Measurements from ENCODE around the gene WDR43.

WDR43 gene

DNA sequence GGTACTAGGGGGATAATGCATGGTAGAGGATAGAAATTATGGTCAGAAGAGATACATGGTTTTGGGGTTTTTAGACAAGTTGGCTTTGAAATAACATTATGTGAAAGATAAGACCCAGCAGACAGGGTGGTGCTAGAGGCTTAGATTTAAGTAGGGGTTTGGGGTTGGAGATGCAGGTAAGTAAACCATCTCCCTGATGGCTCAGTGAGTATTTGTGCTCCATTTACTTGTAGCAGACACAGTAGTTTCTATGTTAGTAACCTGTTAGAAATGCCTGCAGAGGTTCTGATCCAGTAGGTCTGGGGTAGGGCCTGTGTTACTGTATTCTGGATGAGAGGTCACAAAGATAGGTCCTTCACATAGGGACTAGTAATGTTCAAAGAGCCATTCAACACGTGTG lies 13.7 kb downstream of the WDR43 start:
- no peak for DNase-seq (ENCODE audit: low spot score)

DNA sequence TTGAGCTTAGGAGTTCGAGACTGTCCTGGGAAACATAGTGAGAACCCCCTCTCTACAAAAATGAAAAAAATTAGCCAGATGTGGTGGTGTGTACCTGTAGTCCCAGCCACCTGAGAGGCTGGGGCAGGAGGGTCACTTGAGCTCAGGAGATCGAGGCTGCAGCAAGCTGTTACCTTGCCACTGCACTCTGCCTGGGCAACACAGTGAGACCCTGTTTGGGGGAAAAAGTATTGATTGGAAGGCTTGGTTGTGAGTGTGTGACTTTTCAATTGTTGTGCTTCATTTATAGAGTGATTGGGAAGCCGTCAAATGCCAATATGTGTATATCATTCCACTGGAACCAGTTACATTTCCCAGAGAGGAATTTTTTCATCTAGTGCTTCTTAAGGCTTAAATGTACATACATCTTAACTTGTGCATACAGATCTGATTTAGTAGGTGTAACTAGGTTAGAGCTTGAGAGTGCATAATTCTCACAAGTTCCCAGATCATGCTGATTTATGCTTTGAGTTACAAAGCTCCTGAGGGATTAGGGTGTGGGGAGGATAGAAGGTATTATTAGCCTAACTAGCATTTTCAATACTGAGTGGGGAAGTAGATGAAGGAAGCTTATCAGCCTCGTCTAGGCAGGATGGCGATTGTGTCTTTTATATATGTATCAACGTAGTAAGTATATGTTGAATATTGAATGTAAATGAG lies 15.3 kb downstream of the WDR43 start:
- DNase-seq (ENCODE audit: low spot score) = no peak

DNA sequence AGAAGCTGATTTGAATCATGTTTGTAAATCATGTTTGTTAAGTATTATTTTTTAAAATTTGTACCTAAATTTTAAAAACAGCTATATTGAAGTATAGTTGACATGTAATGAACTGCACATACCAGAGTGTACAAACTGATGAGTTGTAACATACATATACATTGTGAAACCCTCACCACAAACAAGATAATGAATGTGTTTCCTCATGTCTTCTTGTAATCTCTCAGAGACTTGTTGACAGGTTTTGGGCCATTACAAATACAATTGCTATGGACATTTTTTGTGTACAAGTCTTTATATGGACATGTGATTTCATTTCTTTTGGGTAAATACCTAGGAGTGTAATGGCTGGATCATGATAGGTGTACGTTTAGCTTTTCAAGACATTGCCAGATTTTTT lies 21.5 kb downstream of the WDR43 start:
- DNase-seq (ENCODE audit: low spot score) = no peak

- no peak for DNase-seq (ENCODE audit: low spot score)
Measured at GRCh38 chr2:28926847-28927246, 32.4 kb downstream of the WDR43 start.

- no peak for DNase-seq (ENCODE audit: low spot score)
Measured at GRCh38 chr2:28927469-28927868, 33.0 kb downstream of the WDR43 start.

- DNase-seq (ENCODE audit: low spot score) = peak; percentile 26
Measured at GRCh38 chr2:28927878-28928277, 33.4 kb downstream of the WDR43 start.

DNA sequence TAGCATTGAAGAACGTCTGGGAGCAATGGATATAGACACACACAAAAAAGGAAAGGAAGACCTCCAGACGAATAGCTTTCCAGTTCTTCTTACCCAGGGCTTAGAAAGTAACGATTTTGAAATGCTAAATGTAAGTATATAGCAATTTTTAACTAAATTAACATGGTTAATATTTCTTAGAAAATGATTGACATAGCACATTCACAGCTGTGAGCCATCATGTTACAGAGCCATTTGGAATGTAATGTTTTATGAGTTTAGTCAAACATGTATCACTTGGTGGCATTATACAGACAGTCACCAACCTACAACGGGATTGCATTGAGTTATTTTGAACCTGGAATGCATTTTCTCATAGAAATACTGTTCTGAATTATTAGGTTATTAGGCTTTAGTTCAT lies 35.1 kb downstream of the WDR43 start:
- DNase-seq (ENCODE audit: low spot score) = no peak

DNA sequence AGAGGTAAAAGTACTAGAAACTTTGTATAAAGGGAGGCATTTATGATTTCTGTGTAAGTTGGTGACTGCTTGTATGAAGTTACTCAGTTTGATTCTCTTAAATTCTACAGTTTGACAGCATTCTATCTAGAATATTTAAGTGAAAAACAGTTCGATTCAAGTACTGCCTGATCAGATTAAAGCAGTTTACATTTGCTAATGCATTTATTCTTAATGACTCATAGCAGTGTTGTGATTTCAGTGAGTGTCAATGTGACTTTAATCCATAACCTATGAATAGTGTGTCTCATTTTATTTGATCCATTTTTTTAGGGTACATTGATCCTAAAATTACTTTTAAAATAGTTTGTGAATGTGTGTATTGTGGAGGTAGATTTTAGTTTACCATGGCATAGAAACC lies 35.7 kb downstream of the WDR43 start:
- no peak for DNase-seq (ENCODE audit: low spot score)

GRCh38 chr2:28934769-28935168 lies 40.3 kb downstream of the WDR43 start:
- no peak for DNase-seq (ENCODE audit: low spot score)

DNA sequence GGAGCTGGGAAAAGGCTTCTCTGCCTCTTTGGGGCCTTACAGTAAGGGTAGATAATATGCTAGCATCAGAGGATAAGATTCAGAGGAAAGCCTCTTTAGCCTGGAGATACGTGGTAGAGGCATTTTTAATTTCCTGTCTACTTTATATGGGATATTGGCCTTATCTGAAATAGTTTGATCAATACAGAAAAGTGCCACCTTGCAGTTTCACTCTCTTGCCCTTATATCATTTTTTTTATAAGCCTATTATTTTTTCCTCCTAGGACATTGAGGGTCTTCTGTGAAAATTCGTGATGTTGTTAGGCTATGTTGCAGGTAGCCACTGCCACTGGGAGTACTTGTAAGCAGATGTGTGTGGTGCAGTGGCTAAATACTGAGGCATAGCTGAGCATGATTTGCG lies 46.5 kb downstream of the WDR43 start:
- no peak for DNase-seq (ENCODE audit: low spot score)

GRCh38 chr2:28944535-28945248 lies 50.2 kb downstream of the WDR43 start:
- DNase-seq (ENCODE audit: low spot score) = no peak

DNA sequence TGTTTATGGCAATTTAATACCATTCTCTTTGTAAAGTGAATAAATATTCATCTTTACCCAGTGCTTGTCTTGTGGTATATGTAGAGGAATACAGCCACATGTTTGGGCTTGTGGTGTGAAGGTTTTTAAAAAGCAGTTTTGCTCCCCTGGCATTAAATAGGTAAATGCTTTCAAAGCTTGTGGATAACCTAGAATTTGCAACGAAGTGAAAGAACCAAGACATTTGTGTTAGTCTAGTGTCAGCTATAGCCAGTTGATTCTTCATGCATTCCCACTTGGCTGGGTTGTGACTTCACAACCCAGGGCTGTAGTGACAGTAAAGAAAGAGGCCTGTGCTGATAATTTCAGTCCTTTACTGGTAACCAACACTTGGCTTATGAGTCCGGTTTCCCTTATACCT lies 53.7 kb downstream of the WDR43 start:
- no peak for DNase-seq (ENCODE audit: low spot score)

DNA sequence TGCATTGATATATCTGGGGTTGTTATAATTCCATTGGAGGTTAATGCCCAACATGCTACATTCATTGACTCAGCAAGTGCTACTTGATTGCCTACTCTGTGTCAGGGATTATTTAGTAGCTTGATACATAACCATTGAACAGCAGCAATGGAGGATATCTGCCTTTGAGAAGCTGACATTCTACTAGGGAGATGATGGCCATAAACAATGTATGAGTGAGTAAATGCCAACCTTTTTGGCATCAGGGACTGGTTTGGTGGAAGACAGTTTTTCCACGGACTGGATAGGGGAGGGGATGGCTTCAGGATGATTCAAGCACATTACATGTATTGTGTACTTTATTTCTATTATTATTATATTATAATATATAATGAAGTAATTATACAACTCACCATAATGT lies 54.7 kb downstream of the WDR43 start:
- no peak for DNase-seq (ENCODE audit: low spot score)

DNA sequence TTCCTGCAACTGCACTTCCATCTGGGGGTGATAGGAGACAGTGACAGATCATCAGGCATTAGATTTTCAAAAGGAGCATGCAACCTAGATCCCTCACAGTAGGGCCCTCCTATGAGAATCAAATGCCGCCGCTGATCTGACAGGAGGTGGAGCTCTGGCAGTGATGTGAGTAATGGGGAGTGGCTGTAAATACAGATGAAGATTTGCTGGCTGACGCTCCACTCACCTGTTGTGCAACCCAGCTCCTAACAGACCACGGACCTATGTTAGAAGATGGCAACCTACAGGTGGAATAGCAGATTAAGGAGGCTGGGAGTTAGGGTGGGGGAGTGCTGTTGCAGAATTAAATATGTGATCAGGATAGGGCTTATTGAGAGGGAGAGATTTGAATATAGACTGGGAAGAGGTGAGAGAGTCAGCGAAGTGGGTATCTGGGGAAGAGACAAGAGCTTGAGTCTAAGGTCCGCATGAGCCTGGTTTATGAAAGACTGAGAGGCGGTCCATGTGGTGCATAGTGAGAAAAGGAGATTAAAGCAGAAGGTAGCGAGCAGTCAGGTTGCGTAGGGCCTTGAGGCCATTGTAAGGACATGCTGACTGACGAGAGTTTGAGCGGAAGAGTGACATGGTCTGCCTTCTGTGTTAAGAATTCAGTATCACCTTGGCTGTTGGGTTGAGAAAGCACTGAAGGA lies 55.3 kb downstream of the WDR43 start:
- no peak for DNase-seq (ENCODE audit: low spot score)

DNA sequence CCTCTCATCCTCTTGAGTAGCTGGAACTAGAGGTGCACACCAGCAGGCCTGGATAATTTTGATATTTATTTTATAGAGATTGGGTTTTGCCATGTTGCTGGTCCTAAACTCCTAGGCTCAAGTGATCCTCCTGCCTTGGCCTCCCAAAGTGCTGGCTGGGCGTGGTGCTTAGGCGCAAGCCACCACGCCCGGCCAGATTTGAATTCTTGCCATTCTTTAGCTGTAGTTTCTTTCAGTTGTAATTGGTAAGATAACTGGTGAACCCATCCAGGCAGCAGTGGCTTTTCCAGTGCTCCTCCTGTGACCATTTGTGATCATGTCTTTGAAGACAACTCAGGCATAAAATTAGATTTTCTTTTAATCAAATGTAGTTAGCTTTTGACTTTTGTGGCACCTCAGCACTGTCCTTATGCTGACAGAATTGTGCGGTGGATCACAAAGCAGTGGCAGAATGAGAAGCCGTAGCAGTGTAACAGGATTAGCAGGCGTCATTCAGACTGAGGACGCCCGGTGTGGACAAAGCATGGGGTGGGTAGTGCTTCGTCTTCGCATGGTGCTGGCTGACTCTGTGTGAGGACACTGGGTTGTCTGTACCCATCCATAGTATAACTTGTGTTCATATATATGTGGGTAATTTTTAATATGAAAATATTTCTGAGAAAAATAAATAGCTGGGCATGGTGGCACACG lies 56.6 kb downstream of the WDR43 start:
- no peak for DNase-seq (ENCODE audit: low spot score)

DNA sequence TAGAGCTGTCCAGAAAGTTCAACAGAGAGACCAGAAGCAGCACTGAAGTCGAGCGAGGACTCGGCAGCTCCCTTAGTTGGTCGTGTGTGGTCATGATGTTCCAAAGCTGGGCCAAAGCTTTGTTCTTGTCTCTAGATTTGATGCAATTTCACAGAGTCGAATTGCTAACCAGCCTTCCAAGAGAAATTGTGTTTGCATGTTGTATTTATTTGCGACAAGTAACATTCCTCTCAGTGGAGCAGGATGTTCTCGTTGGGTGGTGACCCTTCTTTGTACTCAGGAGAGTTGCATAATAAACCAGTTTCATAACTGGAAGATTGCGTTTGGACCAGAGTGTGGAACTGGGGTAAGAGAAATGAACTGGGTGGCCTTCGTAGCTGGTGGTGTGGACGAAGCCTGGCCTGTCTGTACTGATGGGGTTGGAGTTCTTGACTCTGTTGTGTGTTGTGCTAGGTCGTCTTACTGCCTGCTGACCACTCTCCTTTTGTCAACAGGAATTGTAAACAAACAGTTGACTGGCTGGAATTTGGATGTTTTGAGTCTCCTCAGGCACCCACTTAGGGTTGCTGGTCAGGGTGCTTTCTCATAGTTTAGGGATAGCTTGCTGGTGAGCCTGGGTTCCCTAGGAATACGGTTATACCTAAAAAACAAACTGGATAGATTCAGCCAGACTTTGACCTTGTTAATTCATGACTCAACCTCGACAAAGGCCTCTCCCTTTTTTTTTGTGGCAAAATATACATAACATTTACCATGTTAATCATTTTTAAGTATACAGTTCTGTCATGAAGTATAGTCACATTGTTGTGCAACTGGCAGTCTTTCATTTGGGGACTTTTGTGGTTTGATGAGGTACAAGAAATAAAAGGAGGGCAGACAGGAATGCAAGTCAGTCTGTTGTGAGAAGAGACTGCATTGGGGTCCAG lies 57.7 kb downstream of the WDR43 start:
- DNase-seq (ENCODE audit: low spot score) = no peak

DNA sequence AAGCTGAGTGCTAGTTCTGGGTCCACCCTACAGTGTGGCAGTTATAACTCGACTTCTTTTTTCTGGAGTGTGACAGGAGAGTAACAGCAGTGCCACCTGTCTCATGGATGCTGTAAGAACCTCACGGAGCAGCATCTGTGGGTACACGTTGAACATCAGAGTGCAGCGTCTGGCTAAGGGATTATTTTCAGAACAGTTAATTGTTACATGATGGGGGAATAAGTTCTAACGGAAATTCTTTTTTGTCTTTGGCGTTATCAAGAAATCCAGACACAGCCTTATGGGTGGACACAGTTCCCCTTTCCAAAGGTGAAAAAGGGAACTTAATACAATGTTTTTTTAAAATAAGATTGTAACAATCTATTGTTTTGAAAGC lies 58.4 kb downstream of the WDR43 start:
- DNase-seq (ENCODE audit: low spot score) = no peak

GRCh38 chr2:28955467-28955866 lies 61.0 kb downstream of the WDR43 start:
- no peak for DNase-seq (ENCODE audit: low spot score)

DNA sequence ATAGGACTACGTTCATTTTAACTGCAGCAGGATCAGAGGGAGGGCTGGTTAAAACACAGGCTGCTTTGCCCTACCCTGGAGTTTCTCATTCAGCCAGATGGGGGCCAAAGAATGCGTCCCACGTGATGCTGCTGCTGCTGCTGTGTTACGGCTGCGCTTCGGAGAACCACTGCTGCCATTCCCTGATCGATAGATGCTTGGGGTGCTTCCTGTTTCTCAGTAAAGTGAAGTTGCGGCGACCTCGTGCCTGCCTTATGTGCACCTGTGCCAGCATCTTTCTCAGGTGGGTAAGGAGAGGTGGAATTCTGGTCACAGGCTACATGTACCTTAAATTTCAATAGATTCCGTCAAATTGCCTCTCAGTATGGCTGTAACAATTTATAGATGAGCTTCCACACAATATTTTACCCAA lies 62.0 kb downstream of the WDR43 start:
- peak; percentile 47 for DNase-seq (ENCODE audit: low spot score)

DNA sequence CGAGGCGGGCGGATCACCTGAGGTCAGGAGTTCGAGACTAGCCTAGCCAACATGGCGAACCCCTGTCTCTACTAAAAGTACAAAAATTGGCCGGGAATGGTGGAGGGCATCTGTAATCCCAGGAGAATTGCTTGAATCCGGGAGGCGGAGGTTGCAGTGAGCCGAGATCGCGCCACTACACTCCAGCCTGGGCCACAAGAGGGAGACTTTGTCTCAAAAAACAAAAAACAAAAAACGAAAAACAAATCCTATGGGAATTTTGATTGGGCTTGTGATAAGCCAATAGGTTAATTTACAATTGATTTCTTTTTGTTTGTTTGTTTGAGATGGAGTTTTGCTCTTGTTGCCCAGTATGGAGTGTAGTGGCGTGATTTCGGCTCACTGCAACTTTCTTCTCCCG lies 62.4 kb downstream of the WDR43 start:
- DNase-seq (ENCODE audit: low spot score) = no peak

DNA sequence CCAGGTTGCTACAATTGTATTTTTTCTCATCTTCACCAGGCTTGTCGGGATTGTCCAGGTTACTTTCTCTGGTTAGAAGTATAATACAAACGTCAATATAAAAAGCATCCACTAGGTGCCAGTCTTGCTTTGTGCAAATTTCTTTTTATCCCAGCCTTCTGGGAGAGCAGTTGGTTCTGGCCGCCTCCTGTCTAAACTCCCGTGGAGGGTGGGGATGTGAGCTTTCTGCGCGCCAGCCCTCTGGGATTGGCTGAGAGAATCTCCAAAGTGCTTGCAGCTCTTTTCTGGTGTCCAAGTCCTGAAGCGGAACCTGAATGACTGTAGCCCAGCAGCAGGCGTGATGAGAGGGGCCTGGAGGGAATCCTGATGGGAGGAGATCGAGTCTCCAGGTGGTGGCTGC lies 64.2 kb downstream of the WDR43 start:
- DNase-seq (ENCODE audit: low spot score) = peak; percentile 79

DNA sequence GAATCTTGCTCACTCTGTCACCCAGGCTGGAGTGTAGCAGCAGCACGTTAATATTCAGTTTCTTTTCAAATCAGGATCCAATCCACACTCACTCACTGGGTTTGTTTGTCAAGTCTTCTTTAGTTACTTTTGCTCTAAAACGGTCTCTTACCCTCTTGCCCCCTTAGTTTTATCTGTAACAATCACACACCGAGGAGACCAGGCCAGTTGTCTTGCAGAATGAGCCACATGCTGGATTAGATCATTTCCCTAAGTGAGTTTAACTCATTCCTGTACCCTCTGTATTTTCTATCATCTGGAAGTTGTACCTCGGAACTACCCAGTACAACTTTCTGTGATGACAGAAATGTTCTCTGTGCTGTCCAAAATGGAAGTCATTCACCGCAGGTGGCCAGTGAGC lies 65.9 kb downstream of the WDR43 start:
- DNase-seq (ENCODE audit: low spot score) = no peak
